MM.1S (cell line): Measurements from ENCODE around the gene PLEKHG1.

Source experiments
- EZH2 ChIP-seq: fragments of 300-600 bp; sonication (generic); optimal IDR thresholded peaks from 2 replicates; pipeline ENCODE3; 2017; ENCODE audit warnings: low read depth, mild to moderate bottlenecking, antibody characterized with exemption, low read length, mixed read lengths
- EZH2phosphoT487 ChIP-seq: fragments of 300-600 bp; sonication (generic); IDR thresholded peaks from 2 replicates; pipeline ENCODE4 v1.6.1; 2018; ENCODE audit warnings: antibody characterized with exemption, low read length
- TF ChIP-seq, protein P1 (sequence below): fragments of 300-600 bp; sonication (generic); IDR thresholded peaks from 2 replicates; pipeline ENCODE4 v1.5.1; 2016; ENCODE audit warnings: antibody characterized with exemption, low read length, mixed read lengths

GRCh38 chr6:150584596-150584995 is 15.1 kb upstream of the PLEKHG1 start:
- TF ChIP-seq, protein P1, sequence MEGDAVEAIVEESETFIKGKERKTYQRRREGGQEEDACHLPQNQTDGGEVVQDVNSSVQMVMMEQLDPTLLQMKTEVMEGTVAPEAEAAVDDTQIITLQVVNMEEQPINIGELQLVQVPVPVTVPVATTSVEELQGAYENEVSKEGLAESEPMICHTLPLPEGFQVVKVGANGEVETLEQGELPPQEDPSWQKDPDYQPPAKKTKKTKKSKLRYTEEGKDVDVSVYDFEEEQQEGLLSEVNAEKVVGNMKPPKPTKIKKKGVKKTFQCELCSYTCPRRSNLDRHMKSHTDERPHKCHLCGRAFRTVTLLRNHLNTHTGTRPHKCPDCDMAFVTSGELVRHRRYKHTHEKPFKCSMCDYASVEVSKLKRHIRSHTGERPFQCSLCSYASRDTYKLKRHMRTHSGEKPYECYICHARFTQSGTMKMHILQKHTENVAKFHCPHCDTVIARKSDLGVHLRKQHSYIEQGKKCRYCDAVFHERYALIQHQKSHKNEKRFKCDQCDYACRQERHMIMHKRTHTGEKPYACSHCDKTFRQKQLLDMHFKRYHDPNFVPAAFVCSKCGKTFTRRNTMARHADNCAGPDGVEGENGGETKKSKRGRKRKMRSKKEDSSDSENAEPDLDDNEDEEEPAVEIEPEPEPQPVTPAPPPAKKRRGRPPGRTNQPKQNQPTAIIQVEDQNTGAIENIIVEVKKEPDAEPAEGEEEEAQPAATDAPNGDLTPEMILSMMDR = no peak
- TF ChIP-seq EZH2phosphoT487 (no peak), EZH2 (no peak)
